ENCODE measurements around the gene GRIN1. TPM values are rescaled to one million over a fixed set of nuclear protein-coding genes. Genes with fewer than 3 reads are reported as not detected.
"Not testable (repeated sequence)": the region's sequence is repeated elsewhere in the genome, so short reads cannot be mapped to it uniquely, and the experiment has no call there.

Gene GRIN1
- total RNA-seq, 1 experiment from 2014 or later = 0.06 TPM

DNA sequence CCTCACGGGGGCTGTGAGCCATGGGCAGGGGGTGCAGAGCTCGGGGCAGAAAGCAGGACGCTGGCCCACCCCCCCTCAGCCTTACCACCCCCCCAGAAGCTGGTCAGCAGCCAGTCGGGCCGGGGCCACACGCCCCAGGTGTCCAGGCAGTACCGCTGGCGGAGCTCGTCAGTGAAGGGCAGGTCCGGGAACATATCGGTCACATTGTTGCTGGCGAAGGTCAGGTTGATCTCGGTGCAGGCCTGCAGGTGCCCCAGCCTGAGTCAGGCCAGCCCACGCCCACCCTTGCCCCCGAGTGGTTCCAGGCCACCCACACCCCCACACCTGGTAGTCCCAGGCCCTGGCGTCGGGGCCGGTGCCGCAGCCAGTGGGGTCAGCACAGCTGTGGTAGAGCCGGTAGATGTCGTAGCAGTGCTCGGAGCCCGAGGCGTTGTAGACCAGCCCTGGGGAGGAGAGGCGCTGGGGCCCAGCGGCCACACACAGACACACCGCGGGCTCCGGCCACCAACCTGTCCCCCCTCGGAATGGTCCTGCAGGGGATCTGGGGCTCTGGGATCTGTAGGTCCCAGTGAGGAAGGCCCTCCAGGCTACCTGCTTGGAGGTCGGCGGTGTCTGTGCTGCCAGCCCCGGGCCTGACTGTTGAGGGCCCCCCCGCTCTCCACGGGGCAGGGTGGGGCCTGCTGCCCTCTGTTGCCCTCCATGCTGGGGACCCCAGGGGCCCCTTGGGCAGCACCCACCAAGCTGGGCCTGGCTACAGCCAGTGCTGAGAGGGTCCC, 27.0 kb upstream of the GRIN1 start:
- no peak for DNase-seq (ENCODE audit: low read depth)

DNA sequence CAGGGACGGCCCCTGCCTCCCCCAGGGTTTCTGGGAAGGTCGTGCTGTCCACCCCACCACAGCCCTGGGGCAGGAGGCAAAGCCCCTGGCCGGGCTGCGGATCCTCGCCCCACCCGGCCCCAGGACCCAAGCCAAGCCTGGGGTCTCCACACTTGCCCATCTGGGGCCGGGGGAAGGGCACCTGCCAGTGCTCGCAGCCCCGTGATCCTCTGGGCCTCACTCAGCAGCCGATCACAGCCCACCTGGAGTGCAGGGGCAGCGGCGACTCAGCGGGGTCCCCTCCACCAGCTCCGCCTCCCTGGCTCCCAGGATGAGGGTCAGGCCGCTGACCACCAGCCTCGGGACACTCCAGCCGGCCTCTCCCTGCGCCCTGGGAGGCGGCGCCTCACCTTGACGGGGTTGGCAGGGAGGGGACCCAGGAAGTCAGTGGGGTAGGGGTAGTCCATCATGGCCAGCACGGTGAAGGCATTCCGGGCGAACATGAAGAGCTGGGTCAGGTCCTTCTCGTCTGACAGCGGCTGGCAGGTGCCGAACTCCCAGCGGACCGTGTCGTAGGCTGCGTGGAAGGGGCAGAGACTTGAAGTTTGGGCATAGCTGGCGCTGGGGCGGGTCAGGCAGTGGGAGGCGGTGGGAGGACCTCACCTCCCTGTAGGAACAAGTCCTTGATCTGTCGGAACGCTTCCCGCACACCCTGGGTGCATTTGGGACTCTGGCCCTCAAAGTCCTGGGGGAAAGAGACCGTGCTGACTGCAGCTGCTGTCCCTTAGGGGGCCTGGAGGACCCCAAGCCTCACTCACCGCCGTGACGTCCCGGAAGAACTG, 26.2 kb upstream of the GRIN1 start:
- DNase-seq (ENCODE audit: low read depth) = no peak

DNA sequence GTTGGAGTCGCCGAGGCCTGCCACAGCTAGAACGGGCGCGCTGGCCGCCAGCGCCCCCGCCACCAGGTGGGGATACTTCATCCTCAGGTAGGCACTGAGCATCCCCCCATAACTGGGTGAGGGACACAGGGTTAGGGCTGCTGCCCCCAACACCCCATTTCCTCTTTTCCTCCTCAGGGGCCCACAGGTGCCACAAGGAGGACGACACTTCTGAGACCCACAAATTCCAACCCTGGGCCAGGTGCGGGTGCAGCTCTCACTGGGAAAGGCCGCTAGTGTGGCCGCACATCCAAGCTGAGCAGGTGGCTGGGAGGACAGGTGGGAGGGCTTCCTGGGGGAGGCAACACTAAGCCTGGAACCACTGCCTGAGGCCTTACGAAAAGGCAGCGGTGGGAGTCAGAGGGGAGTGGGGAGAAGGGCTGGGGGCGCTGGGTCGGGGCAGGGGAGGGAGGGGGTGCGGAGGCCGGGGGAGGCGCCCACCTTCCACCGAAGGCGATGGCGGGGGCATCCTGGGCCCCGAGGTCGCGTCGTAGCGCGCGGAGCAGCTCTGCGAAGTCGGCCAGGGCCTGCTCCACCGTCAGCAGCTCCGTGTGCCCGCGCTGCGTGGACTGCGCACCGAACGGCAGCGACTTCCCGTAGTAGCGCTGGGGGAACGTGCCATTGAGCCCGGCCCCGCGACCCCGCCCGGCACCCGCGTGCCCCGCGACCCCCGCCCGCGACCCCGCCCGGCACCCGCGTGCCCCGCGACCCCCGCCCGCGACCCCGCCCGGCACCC, 25.4 kb upstream of the GRIN1 start:
- DNase-seq (ENCODE audit: low read depth) = peak; percentile 12

DNA sequence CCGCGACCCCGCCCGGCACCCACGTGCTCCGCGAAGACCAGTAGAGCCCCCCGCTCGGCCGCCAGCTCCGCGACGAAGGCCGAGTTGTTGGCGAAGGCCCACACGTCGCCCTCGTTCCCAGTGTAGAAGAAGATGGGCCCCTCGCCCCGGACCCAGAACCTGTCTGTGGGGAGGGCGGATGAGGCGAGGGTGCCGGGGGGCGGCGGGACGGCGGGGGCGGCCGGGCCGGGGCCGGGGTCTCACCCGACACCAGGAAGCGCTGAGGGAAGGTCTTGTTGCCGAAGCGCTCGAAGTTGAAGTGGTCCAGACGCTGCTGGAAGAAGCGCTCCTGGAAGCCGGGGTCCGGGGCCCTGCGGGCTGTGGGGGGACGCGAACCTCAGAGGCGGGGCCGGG, 24.7 kb upstream of the GRIN1 start:
- no peak for DNase-seq (ENCODE audit: low read depth)

DNA sequence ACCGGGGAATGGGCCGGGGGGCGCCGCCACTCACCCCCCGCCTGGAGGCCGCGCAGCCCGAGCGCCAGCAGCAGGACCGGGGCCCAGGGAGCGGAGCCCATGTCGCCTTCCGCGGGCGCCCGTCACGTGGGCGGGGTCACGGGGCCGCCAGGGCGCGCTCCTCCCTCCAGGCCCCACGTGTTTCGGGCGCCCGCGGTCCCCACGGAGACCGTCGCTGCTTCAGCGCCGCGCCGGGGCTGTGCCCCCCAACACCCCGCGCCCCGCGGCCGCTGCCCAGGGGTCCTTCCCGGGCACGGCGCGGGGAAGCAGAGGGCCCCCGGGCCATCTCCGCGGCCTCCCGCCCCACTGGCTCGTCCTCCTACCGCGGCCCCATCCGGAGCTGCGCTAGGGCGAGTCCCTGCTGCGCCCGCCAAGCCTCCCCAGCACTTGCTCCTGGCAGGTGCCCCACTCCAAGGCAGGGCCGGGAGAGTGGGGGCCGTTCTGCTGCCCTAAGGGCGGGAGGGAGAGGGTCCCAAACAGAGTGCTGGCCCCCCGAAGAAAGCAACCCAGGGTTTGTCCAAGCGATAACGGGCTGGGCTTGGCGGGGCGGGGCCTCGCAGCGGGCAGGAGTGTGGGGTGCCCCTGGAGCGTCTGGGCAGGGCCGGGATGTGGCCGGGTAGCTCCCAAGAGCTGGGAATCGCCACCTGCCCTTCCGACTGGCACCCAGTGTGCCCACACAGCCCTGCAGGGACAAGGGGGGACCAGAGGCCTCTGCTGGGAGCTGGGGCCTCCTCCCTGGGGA, 24.2 kb upstream of the GRIN1 start, which contains the start of gene DPP7:
Gene DPP7 (minus strand): TSS at position 121 of the 781 bp plus-strand sequence. CDS start 20 bp downstream, at position 101.
- DNase-seq (ENCODE audit: low read depth) = peak; percentile 79

DNA sequence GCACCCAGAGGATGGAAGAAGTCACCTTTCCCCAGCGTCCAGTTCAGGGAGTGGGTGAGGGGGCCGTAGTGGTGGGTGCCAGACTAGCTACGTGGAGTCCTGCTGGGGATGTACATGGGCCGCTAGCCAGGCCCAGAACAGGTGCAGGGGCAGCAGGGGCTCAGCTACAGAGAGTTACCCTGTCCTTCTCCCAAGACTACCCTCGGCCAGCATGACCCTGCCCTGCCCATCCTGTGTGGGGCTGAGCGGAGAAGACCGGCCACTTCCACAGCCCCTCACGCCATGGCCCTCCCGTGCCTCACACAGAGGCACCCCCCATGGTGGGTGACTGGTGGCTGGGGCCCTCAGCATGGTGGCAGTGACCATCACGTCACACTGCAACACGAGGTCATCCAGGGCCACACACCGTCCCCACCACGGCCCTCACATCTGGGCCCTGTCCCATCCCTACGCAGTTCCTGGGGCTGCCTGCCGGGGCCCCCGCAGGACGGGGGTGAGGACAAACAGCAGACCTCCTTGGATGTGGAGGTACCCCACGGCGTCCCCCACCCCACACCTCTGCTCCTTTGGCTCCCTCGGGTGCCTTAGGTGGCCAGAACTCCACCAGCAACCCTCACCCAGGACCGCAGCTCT, 23.4 kb upstream of the GRIN1 start:
- DNase-seq (ENCODE audit: low read depth) = peak; percentile 17

DNA sequence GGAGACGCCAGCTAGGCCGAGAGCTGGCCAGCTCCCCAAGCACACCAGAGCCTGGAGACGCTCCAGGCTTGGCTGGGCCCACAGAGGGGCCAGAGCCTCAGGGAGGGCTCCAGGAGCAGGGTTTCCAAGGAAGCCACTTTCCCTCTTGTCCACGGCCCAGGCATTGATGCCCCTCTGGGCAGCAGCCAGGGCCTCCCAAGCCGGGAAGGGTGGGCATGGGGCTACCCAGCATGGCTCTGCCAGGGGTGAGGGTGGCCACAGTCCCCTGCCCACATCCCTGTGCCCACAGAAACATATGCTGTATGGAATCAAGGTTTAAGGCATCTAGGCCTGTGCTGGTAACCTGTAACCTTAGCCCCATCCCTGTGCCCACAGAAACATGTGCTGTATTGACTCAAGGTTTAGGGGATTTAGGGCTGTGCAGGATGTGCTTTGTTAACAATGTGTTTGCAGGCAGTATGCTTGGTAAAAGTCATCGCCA, 22.9 kb upstream of the GRIN1 start:
- no peak for DNase-seq (ENCODE audit: low read depth)

DNA sequence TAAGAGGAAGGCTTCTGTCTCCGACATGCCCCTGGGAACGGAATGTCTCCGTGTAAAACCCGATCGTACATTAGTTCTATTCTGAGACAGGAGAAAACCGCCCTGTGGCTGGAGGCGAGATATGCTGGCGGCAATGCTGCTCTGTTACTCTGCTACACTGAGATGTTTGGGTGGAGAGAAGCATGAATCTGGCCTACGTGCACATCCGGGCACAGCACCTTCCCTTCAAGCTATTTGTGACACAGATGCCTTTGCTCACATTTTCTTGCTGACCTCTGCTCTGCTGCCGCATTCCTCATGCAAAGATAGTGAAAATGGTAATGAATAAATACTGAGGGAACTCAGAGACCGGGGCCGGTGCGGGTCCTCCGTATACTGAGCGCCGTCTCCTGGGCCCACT, 22.2 kb upstream of the GRIN1 start:
- peak; percentile 17 for DNase-seq (ENCODE audit: low read depth)

DNA sequence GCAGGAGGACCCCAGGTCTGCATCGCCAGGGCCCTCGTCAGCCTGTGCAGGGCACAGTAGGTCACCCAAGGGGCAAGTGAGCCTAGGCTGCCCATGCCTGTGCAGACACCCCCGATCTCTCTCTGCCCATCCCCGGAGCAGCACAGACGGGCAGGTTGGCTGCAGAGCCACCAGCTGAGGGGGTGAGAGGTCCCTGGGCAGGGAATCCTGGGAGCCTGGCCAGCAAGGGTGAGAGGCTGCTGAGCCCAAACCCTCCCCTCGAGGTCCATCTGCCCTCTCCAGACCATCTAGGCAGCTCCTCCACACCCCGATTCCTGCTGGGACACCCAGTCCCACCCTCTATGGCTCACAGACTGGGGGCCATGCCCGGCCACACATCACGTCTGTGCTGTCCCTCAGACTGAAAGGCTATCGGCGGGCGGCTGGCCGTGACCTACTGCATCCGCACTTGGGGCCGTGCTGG, 21.7 kb upstream of the GRIN1 start:
- no peak for DNase-seq (ENCODE audit: low read depth)

DNA sequence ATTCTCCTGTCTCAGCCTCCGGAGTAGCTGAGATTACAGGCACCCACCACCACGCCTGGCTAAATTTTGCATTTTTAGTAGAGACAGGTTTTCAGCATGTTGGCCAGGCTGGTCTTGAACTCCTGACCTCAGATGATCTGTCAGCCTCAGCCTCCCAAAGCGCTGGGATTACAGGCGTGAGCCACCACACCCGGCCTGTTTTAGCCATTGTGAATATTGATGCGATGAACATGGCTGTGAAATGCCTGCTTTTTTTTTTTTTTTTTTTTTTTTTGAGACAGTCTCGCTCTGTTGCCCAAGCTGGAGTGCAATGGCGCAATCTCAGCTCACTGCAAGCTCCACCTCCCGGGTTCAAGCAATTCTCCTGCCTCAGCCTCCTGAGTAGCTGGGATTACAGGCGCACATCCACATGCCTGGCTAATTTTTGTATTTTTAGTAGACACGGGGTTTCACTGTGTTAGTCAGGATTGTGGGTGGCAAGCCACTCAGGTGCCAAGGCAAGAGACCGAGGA, 20.8 kb upstream of the GRIN1 start:
- DNase-seq (ENCODE audit: low read depth) = not testable (repeated sequence)

DNA sequence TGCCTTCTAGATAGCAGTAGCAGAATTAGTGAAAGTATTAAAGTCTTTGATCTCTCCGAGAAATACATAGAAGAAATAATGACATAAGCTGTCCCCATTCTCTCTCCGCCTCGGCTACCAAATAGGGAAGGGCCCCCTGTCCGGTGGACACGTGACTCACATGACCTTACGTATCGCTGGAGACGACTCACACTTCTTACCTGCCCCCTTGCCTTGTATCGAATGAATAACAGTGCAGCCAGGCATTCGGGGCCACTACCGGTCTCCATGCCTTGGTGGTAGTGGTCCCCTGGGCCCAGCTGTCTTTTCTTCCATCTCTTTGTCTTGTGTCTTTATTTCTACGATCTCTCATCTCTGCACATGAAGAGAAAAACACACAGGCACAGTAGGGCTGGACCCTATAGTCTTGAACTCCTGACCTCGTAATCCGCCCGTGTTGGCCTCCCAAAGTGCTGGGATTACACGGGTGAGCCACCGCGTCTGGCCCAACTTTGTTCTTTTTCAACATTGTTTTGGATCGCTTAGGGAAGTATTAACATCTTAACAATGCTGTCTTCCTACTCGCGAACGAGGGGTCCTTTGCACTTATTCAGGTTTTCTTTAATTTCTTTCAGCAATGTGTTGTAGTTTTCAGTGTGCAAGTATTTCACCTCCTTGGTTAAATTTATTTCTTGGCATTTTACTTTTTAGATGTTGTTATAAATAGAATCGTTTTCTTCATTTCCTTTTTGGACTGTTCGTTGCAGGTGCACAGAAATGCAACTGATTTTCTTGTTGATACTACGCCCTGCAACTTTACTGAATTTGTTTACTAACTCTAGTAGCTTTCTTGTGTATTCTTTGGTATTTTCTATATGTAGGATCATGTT, 16.8 kb upstream of the GRIN1 start:
- DNase-seq (ENCODE audit: low read depth) = not testable (repeated sequence)

DNA sequence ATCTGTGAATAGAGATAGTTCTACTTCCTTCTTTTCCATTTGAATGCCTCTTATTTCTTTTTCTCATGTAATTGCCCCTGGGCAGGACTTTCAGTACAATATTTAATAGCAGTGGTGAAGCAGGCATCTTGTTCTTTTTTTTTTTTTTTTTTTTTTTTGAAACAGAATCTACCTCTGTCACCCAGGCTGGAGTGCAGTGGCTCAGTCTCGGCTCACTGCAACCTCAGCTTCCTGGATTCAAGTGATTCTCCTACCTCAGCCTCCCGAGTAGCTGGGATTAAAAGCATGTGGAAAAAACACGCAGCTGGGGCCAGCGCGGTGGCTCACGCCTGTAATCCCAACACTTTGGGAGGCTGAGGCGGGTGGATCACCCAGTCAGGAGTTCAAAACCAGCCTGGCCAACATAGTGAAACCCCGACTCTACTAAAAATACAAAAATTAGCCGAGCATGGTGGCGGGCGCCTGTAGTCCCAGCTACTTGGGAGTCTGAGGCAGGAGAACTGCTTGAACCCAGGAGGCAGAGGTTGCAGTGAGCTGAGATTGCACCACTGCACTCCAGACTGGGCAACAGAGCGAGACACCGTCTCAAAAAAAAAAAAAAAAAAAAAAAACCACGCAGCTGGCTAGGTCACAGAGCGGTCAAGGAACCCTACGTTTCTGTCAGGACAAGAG, 16.0 kb upstream of the GRIN1 start:
- not testable (repeated sequence) for DNase-seq (ENCODE audit: low read depth)

DNA sequence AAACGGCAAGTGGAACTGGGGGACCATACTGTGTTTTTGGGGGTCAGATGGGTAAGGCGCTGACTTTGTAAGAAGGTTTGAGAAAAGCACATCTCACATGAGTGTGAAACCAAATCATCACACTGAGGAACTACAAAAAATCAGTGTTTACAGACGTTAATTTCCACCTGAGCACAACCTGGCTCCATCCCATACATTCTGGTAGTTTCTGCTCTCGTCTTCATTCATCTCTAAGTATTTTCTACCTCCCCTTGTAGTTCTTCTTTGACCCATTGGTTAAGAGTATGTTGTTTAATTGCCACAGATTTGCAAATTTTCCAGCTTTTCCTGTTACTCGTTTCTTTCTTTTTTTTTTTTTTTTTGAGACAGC, 15.5 kb upstream of the GRIN1 start:
- no peak for DNase-seq (ENCODE audit: low read depth)

DNA sequence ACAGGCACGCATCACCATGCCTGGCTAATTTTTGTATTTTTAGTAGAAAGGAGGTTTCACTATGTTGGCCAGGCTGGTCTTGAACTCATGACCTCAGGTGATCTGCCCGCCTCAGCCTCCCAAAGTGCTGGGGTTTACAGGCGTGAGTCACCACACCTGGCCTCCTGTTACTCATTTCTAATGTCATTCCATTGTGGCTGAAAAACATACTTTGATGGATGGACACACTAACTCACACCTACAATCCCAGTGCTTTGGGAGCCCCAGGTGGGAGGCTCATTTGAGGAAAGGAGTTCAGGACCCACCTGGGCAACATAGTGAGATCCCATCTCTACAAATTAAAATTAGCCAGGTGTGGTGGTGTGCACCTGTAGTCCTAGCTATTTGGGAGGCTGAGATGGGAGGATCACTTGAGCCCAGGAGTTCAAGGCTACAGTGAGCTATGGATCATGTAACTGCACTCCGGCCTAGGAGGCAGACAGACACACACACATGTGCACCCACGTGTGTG, 14.9 kb upstream of the GRIN1 start:
- DNase-seq (ENCODE audit: low read depth) = not testable (repeated sequence)

DNA sequence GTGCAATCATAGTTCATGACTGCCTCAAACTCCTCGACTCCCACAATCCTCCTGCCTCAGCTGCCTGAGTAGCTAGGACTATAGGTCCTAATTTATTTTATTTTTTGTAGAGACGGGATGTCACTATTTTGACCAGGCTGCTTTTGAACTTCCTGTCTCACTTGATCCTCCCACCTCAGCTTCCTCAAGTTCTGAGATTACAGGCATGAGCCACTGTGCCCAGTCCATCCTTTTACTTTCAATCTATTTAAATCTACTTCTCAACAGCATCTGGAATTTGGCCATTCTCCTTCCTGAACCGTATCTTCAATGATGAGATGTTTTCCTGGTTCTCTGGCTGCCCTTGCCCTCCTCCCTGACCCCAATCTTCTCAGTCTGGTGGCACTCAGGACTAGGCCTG, 12.2 kb upstream of the GRIN1 start:
- DNase-seq (ENCODE audit: low read depth) = no peak

DNA sequence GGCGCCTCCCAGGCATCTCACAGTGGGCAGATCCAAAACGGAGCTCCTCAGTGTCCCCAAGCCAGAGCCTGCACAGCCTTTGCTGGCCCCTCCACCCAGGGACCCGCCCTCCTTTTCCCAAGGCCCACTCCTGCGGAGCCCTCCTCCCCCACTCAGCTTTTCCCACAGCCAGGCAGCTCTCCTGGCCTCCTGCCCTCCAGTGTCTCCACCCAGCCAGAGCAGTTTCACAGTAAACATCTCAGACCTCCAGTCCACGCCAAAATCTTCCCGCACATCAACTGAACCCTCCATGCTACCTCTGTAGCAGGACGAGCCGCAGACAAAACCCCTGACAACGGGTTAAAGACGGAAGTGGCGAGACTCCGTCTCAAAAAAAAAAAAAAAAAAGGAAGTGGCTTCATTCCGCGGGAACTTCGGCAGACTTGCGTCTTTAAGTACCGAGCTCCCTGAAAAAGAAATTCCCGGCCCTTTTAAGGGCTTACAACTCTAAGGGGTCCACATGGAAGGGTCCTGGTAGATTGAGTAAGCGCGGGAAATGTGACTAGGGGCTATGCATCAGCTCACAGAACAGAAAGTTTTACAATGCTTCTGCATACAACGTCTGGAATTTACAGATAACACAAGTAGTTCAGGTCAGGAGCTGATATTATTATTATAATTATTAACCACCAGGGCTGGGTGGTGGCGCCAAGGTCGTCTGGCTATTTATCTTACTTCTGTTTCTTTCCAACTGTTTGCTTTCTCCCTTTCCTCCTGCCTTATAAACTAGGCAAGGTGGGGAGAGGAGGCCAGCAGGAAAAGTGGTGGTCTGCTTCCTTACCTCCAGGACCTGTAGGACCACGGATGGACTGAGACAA, 11.4 kb upstream of the GRIN1 start:
- DNase-seq (ENCODE audit: low read depth) = no peak

DNA sequence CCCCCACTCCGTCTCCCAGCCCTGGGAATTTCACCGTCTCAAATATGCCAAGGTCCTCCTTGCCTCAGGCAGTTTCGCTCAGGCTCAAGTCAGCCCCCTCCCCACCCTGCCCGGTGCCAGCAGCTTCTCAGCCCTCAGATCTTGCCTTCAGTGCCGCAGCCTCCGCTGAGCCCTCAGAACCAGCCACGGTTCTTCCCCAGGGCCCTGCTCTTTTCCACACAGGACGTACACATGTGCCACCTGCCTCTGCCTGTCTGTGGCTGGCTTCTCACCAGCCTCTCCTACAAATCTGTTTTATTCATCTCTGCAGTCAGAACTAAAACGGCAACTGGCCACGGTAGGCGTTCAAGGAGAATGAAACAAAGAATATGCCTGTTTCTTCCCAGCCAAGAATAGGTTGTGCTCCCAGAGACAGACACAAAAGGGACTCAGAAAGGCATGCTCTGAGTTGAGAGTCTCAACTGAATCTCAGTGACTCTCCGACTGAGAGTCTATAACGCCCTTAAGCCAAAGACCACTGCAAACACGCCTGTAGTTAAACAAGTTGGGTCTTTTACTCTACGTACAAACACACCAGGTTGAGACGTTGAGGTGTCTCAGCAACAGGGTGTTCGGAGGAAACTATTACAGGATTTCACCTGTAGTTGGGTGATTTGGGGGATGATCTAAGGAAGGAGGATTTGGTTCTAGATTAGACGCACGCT, 10.6 kb upstream of the GRIN1 start:
- DNase-seq (ENCODE audit: low read depth) = no peak
